Immature natural killer cell (primary cell): ENCODE results near the gene NEURL2. TPM values are rescaled to one million over a fixed set of nuclear protein-coding genes. Genes with fewer than 3 reads are reported as not detected.
A peak's percentile ranks its signal among the peaks of the same experiment; 100 is the strongest.

ENCODE experiments used
- DNase-seq, 3 donors: peaks; one replicate each; pipeline ENCODE4 v3.0.0; 2022; ENCODE audit warnings: mixed read lengths in 1 of 3
- H3K27ac Mint-ChIP-seq, 6 donors: one replicate each; pipeline ENCODE4 v1.8.0; 2020; ENCODE audit warnings: mixed read lengths in 6 of 6, mild to moderate bottlenecking in 5 of 6, inconsistent platforms in 4 of 6, moderate library complexity in 3 of 6
- H3K27me3 Mint-ChIP-seq, 3 donors: one replicate each; pipeline ENCODE4 v1.8.0; 2020 to 2021; ENCODE audit warnings: low read depth in 3 of 3, mild to moderate bottlenecking in 3 of 3, mixed read lengths in 3 of 3, moderate library complexity in 3 of 3, inconsistent platforms in 1 of 3
- H3K36me3 Mint-ChIP-seq, 3 donors: one replicate each; pipeline ENCODE4 v1.8.0; 2020; ENCODE audit warnings: mixed read lengths in 3 of 3, inconsistent platforms in 2 of 3, mild to moderate bottlenecking in 2 of 3
- H3K4me1 Mint-ChIP-seq, 2 donors: one replicate each; pipeline ENCODE4 v1.8.0; 2020; ENCODE audit warnings: inconsistent platforms in 2 of 2, mild to moderate bottlenecking in 2 of 2, mixed read lengths in 2 of 2, moderate library complexity in 1 of 2
- H3K4me3 Mint-ChIP-seq, 5 donors: one replicate each; pipeline ENCODE4 v1.8.0; 2020; ENCODE audit warnings: mild to moderate bottlenecking in 5 of 5, mixed read lengths in 5 of 5, inconsistent platforms in 3 of 5, moderate library complexity in 3 of 5
- H3K9me3 Mint-ChIP-seq, 6 donors: one replicate each; pipeline ENCODE4 v1.8.0; 2020; ENCODE audit warnings: mild to moderate bottlenecking in 6 of 6, mixed read lengths in 6 of 6, inconsistent platforms in 4 of 6, moderate library complexity in 3 of 6
- polyA plus RNA-seq, 3 donors: library from polyadenylated mRNA; unstranded; fragments of 300-500 nt; fragmentation: Illumina TruSeq; gene quantifications; one replicate each; pipeline ENCODE4 v1.2.3, GENCODE V29; 2021

The NEURL2 gene
- polyA plus RNA-seq, 3 donors from 2014 or later: 1.0 to 1.1 TPM; not detected in 1

- Mint-ChIP-seq H3K4me3 (no peak overlapping the region), H3K4me1 (no peaks in the 10 kb centered on the region), H3K36me3 (peaks cover under 1 to 19% (median 8%) of the 10 kb centered on the region in 3 donors), H3K27ac (no peak overlapping the region), H3K27me3 (peaks cover 0 to 4% (median 2%) of the 10 kb centered on the region in 3 donors), H3K9me3 (no peaks in the 10 kb centered on the region)
- DNase-seq: no peak
Measured at GRCh38 chr20:45899046-45899835, 8.2 kb upstream of the NEURL2 start.

DNA sequence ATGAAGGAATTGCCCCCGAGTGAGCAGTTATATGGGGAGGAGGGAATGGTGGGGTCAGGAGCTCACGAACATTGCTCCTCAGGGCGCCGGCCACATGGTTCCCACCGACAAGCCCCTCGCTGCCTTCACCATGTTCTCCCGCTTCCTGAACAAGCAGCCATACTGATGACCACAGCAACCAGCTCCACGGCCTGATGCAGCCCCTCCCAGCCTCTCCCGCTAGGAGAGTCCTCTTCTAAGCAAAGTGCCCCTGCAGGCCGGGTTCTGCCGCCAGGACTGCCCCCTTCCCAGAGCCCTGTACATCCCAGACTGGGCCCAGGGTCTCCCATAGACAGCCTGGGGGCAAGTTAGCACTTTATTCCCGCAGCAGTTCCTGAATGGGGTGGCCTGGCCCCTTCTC, 7.3 kb upstream of the NEURL2 start:
- H3K4me3 Mint-ChIP-seq: no peak overlapping the region
- no peaks in the 10 kb centered on the region for H3K9me3 Mint-ChIP-seq
- DNase-seq: no peak
- H3K36me3 Mint-ChIP-seq: peaks cover 5 to 24% (median 12%) of the 10 kb centered on the region in 3 donors
- H3K4me1 Mint-ChIP-seq: peaks cover 1 to 3% of the 10 kb centered on the region in 2 donors
- peaks cover 0 to 2% (median 2%) of the 10 kb centered on the region in 3 donors for H3K27me3 Mint-ChIP-seq
- H3K27ac Mint-ChIP-seq: no peak overlapping the region

GRCh38 chr20:45897692-45898091, 6.7 kb upstream of the NEURL2 start:
- peaks cover 7% of the 10 kb centered on the region in 2 donors for H3K4me1 Mint-ChIP-seq
- H3K27ac Mint-ChIP-seq: no peak overlapping the region
- H3K27me3 Mint-ChIP-seq: peaks cover 0 to 2% (median 2%) of the 10 kb centered on the region in 3 donors
- peaks cover 5 to 24% (median 12%) of the 10 kb centered on the region in 3 donors for H3K36me3 Mint-ChIP-seq
- DNase-seq: no peak
- no peak overlapping the region for H3K4me3 Mint-ChIP-seq
- H3K9me3 Mint-ChIP-seq: no peaks in the 10 kb centered on the region

DNA sequence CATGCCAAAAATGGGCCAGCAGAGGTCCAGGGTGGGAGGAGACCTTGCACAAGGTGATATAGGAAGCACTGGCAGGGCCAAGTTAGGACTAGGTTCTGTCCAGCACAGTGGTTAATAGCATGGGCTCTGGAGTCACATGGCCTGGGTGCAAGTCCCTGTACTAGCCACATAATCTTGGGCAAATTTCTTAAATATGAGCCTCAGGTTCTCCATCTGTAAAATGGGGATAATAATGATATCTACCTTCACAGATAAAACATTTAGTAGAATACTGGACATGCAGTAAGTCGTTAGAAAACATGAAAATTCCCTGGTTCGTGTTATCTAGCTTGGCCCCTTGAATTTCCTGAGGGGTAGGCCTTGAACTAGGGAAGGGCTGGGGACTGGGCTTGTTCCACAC, 6.3 kb upstream of the NEURL2 start:
- peaks cover 5 to 24% (median 12%) of the 10 kb centered on the region in 3 donors for H3K36me3 Mint-ChIP-seq
- no peak overlapping the region for H3K27ac Mint-ChIP-seq
- no peak for DNase-seq
- peaks cover 0 to 3% (median 2%) of the 10 kb centered on the region in 3 donors for H3K27me3 Mint-ChIP-seq
- peaks cover 11% of the 10 kb centered on the region in 2 donors for H3K4me1 Mint-ChIP-seq
- H3K4me3 Mint-ChIP-seq: no peak overlapping the region
- no peaks in the 10 kb centered on the region for H3K9me3 Mint-ChIP-seq

GRCh38 chr20:45896641-45897161, 5.7 kb upstream of the NEURL2 start:
- no peak overlapping the region for H3K4me3 Mint-ChIP-seq
- H3K27me3 Mint-ChIP-seq: peaks cover 0 to 3% (median 2%) of the 10 kb centered on the region in 3 donors
- peaks cover 15 to 16% of the 10 kb centered on the region in 2 donors for H3K4me1 Mint-ChIP-seq
- no peak for DNase-seq
- H3K9me3 Mint-ChIP-seq: no peaks in the 10 kb centered on the region
- H3K27ac Mint-ChIP-seq: no peak overlapping the region
- H3K36me3 Mint-ChIP-seq: peaks cover 5 to 24% (median 12%) of the 10 kb centered on the region in 3 donors

GRCh38 chr20:45894797-45895196, 3.8 kb upstream of the NEURL2 start:
- Mint-ChIP-seq H3K4me3 (no peak overlapping the region), H3K27ac (no peak overlapping the region), H3K4me1 (peaks cover 21 to 25% of the 10 kb centered on the region in 2 donors), H3K36me3 (peaks cover 5 to 24% (median 12%) of the 10 kb centered on the region in 3 donors), H3K9me3 (no peaks in the 10 kb centered on the region), H3K27me3 (peaks cover 2 to 6% (median 3%) of the 10 kb centered on the region in 3 donors)
- no peak for DNase-seq

- Mint-ChIP-seq H3K4me1 (peaks cover 22 to 25% of the 10 kb centered on the region in 2 donors), H3K36me3 (peaks cover 5 to 21% (median 12%) of the 10 kb centered on the region in 3 donors), H3K27me3 (peaks cover 2 to 6% (median 3%) of the 10 kb centered on the region in 3 donors), H3K4me3 (peak overlapping the region in 3 of 5 donors; percentile 45 to 64 (median 50)), H3K27ac (no peak overlapping the region), H3K9me3 (no peaks in the 10 kb centered on the region)
- no peak for DNase-seq
Measured at GRCh38 chr20:45893831-45894230, 2.8 kb upstream of the NEURL2 start.

- Mint-ChIP-seq H3K36me3 (peaks cover 5 to 17% (median 12%) of the 10 kb centered on the region in 3 donors), H3K4me3 (peak overlapping the region; percentile 80 to 93 (median 89)), H3K9me3 (no peaks in the 10 kb centered on the region), H3K27ac (peak overlapping the region in 4 of 6 donors; percentile 34 to 69 (median 54)), H3K27me3 (peaks cover 2 to 6% (median 3%) of the 10 kb centered on the region in 3 donors), H3K4me1 (peaks cover 22 to 25% of the 10 kb centered on the region in 2 donors)
- DNase-seq: peak in 2 of 3 donors; percentile 32 to 39
Measured at GRCh38 chr20:45892828-45893500, 2.0 kb upstream of the NEURL2 start.

- H3K27ac Mint-ChIP-seq: peak overlapping the region in 4 of 6 donors; percentile 34 to 69 (median 48)
- DNase-seq: no peak
- H3K36me3 Mint-ChIP-seq: peaks cover 5 to 11% (median 7%) of the 10 kb centered on the region in 3 donors
- peaks cover 22 to 25% of the 10 kb centered on the region in 2 donors for H3K4me1 Mint-ChIP-seq
- peak overlapping the region; percentile 80 to 93 (median 89) for H3K4me3 Mint-ChIP-seq
- no peaks in the 10 kb centered on the region for H3K9me3 Mint-ChIP-seq
- H3K27me3 Mint-ChIP-seq: peaks cover 2 to 6% (median 3%) of the 10 kb centered on the region in 3 donors
Measured at GRCh38 chr20:45892049-45892825, 1.2 kb upstream of the NEURL2 start.

DNA sequence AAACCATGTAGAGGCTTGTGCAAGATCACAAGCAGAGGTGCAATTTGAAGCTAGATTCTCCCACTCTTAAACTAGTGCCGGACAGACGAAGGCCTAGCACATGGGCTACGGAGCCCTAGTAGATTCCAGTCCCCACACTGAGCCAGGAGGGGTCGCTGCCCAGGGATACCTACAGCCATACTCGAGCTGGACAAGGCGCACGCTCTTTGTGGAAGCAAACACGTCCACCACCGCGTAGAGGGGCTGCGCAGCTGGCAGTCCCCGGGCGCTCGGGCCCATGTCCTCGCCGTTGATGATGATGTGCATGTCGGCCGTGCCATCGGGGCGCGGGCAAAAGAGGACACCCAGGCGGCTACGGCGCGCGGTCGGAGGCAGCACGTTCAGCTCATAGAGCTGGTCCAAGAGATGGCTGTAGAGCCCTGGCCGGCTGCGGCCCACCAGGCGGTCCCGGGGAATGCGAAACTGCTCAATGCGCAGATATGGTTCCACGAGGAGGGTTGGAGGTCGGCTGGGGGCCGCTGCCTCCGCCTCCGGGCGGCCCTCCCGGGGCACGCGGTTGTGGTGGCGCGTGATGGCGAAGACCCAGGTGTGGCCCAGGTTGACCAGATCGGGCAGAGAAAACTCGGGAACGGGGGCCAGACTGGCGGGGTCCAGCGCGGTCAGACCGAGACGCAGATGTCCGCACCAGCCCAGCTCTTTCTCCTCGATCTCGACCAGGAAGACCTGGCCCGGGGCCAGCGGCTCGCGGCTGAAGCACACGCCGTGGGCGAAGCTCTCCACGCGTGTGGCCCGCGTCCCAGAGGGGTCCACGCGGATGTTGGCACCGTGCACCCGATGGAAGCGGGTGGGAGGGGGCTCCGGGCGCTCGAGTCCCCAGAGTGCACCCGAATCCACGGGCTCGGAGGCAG, 677 bp downstream of the NEURL2 start:
- H3K9me3 Mint-ChIP-seq: no peaks in the 10 kb centered on the region
- peak; percentile 43 to 53 (median 52) for DNase-seq
- peak overlapping the region; percentile 89 to 93 (median 92) for H3K4me3 Mint-ChIP-seq
- H3K4me1 Mint-ChIP-seq: peaks cover 22 to 25% of the 10 kb centered on the region in 2 donors
- H3K27me3 Mint-ChIP-seq: peaks cover 2 to 6% (median 3%) of the 10 kb centered on the region in 3 donors
- peaks cover 5 to 7% (median 6%) of the 10 kb centered on the region in 3 donors for H3K36me3 Mint-ChIP-seq
- peak overlapping the region in 5 of 6 donors; percentile 46 to 76 (median 67) for H3K27ac Mint-ChIP-seq

DNA sequence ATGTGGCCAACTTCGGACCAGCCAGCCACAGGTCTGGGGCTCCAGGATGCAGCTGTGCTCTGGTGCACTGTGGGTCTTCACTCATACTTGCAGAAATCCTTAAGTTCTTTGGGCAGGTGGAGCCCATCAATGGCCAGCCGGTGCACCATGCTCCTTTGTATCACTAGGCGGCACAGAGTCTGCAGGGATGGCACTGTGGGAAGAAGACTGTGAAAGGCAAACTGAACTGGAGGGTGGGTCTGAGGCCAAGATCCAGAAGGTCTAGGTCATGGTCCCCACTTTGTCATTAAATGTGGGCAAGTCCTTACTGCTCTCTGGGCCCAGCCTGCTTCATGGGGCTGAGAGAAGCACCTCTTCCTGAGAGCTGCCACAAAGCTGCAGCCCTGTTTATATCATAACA, 2.3 kb downstream of the NEURL2 start:
- peaks cover 22% of the 10 kb centered on the region in 2 donors for H3K4me1 Mint-ChIP-seq
- H3K4me3 Mint-ChIP-seq: no peak overlapping the region
- peaks cover 0 to 4% (median 0%) of the 10 kb centered on the region in 3 donors for H3K36me3 Mint-ChIP-seq
- H3K9me3 Mint-ChIP-seq: no peaks in the 10 kb centered on the region
- no peak overlapping the region for H3K27ac Mint-ChIP-seq
- DNase-seq: no peak
- H3K27me3 Mint-ChIP-seq: peaks cover 2 to 6% (median 3%) of the 10 kb centered on the region in 3 donors

DNA sequence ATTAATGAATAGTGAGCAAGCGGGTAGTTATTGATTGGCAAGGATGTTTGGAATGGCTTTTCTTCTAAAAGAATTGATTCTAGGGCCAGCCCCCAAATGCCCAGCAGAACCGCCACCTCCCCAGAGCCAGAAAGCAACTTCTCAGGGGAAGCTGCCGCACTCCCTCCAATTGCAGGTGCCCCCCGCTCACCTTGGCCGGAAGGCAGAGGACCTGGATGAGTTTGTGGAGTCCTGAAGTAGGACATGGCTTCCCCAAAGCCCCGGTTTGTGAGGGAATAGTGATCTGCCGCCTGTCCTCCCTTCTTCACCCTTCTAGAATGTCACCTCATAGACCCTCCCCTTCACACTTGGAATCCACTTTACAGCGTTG, 3.7 kb downstream of the NEURL2 start, which contains the start of gene SPATA25:
Gene SPATA25, minus strand, starts transcription at position 277 of the 370 bp plus-strand sequence. Its CDS starts 32 bp downstream, at position 245.
- H3K36me3 Mint-ChIP-seq: peaks cover 0 to 12% (median under 1%) of the 10 kb centered on the region in 3 donors
- H3K27me3 Mint-ChIP-seq: peaks cover 2 to 3% (median 3%) of the 10 kb centered on the region in 3 donors
- H3K4me3 Mint-ChIP-seq: no peak within 1 kb of the TSS
- H3K27ac Mint-ChIP-seq: no peak within 1 kb of the TSS
- peaks cover 14 to 17% of the 10 kb centered on the region in 2 donors for H3K4me1 Mint-ChIP-seq
- no peaks in the 10 kb centered on the region for H3K9me3 Mint-ChIP-seq
- no peak for DNase-seq
